Fibroblast of villous mesenchyme (primary cell): ENCODE data around the gene CHPF2. TPM values are rescaled to one million over a fixed set of nuclear protein-coding genes. Genes with fewer than 3 reads are reported as not detected.

ENCODE experiments used
- DNase-seq: peaks from one replicate; pipeline ENCODE4 v3.0.0-alpha.2; 2010; ENCODE audit warnings: low read depth
- H3K4me3 ChIP-seq: 2 replicates; pipeline ENCODE4 v1.5.1; 2011; ENCODE audit warnings: low read depth, mild to moderate bottlenecking, low read length
- CTCF ChIP-seq: IDR thresholded peaks from 2 replicates; pipeline ENCODE4 v1.5.1; 2012; ENCODE audit warnings: low read depth, mild to moderate bottlenecking, low read length; ENCODE audit not compliant: insufficient read depth
- total RNA-seq: library from RNA; depleted of rRNA; stranded (reverse); fragments of >200 nt; gene quantifications from 2 replicates; pipeline ENCODE4 v1.2.3, GENCODE V29; 2012

Gene CHPF2
- total RNA-seq, 1 donor, result 90.7 TPM

DNA sequence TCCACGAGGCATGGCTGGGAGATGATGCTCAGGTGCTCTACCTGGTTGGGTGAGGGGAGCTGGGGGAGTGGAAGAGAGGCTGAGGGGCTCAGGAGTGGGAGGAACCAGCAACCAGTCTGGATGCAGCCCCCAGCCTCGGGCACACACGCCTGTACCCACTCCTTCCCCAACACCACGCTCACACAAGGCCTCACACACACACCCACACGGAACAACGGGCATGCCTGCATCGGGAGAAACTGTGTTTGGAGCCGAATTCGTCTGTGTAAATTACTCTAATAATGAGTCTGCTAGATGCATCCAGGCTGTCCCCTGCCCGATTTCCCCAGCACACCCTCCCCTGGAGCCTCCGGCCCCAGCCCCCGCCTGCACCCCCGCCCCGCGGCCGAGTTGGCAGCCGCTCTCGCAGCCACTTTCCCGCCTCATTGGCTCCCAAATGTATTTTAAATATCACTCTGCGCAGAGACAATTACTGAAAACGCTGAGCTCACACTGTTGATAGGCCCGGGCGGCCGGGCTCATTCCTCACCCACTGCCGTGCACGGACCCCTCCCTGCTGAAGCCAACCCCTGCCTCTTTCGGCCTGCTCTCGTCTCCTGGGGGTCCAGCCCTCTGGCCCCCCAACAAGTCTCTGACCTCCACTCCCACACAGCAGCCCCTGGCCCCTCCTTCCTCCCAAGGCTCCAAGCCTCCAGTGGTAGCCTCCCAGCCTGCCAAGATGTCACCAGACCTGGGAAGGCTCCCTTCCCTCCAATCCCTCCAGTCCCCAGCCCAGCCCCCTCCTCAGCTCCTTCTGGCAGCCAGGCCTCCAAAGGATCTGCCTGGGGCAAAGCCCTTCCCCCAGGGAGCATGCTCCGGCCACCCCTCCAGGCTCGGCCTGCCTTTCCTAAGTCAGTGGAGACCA, 33.1 kb upstream of the CHPF2 start:
- TF ChIP-seq CTCF, result no peak
- H3K4me3 ChIP-seq, result no peak overlapping the region
- DNase-seq, result no peak

DNA sequence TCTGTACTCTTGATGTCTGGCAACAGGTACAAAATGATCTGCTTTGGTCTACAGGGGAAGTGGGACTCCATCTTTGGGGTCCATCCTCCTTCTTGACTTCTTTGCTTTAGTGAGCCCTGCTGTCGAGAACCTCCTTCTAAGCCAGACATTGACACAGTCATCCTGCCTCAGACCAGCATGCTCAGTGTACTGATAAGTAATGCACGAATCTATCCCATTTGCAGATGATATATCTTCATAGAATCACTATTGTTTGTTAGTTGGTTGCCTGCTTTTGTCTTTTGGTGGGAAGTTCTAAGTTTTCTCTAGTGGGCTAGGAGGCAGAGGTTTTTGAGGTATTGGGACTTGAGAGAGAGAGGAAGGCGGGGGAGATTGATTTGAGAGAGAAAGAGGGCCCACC, 30.9 kb upstream of the CHPF2 start:
- DNase-seq, result no peak
- TF ChIP-seq CTCF, result no peak
- H3K4me3 ChIP-seq, result no peak overlapping the region

- no peak for DNase-seq
- no peak for TF ChIP-seq CTCF
- H3K4me3 ChIP-seq, result no peak overlapping the region
Observed at GRCh38 chr7:151201751-151202150, 30.5 kb upstream of the CHPF2 start.

DNA sequence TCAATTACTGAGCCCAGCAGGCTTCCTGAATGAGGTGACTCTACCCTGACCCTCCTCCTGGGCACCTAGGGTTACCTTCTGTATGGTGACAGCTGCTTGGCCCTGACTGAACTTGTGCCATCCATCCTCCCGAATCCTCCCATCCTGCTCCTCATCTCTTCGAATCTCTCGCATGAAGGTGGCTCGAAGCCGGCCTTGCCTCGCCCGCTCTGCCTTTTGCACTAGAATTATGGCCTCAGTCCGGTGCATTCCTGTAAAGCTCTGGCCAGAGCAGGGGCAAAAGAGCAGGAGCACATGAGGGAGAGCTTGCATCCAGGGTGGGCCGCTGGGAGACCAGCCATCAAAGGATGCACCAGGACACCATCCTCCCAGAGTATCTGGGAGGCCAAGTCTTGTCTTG, 29.4 kb upstream of the CHPF2 start:
- no peak for TF ChIP-seq CTCF
- DNase-seq, result no peak
- H3K4me3 ChIP-seq, result no peak overlapping the region

DNA sequence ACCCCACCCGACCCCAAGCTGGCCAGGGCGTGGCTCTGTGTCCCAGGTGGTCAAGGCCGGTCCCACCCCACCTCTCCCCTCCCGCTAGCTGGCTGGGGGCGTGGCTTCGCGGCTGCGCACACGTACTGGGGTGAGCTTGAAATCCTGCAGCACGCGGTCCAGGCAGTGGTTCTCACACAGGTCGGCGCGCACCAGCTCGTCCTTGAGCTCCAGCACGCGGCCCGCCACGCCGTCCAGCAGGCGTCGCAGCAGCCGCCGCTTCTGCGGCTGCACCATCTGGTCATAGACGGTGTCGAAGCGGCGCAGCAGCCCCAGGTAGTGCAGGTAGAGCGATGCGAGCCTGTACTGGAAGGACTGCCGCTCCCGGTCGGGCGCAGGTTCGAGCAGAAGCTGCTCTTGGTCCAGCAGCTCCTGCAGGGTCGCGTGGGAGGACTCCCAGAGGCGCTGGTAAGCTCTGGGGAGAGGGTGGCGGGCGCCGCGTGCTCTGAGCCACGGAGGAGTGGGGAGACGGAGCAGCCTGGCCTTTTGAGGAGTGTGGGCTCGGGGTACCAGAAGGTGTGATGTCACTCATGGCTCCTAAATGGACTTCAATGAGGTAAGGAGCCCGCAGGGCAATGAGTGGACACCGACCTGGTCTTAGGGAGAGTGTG, 27.8 kb upstream of the CHPF2 start:
- TF ChIP-seq CTCF, result peak; percentile 5
- no peak for DNase-seq

DNA sequence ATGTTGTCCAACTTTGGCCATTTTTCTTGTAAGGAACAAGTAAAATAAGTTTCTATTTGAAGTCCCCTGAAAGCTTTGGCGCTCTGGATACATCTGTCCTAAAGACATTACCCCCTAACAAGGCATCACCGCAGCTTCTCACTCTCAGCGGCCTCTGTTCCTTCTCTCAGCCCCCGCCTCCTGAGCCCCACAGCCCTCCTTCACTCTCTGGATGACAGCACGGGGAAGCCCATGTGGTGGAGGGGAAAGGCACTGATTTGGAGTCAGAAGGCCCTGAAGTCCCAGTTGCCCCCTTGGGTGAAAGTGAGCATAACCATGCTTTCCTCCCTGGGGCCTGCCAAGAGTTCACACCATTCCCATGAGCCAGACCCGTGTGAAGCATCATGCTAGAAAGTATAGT, 26.6 kb upstream of the CHPF2 start:
- no peak for DNase-seq
- H3K4me3 ChIP-seq, result no peak overlapping the region
- no peak for TF ChIP-seq CTCF

More for the DNA sequence above, 27.8 kb upstream of the CHPF2 start:
- H3K4me3 ChIP-seq, result no peak overlapping the region
